ENCODE measurements around the gene AKR1E2.
A peak's percentile ranks its signal among the peaks of the same experiment; 100 is the strongest.
"Not testable (repeated sequence)": the region's sequence is repeated elsewhere in the genome, so short reads cannot be mapped to it uniquely, and the experiment has no call there.

Gene AKR1E2

GRCh38 chr10:4810092-4810491 lies 15.9 kb upstream of the AKR1E2 start:
- ChIA-PET CTCF (interaction anchor here (0.6 to 0.9 kb wide), 2 partner anchors 471 to 570 kb away, joined by 3 read pairs; no protein-coding TSS in a partner anchor), POLR2A (ENCODE audit: low non-redundant PET) (no interaction called here)
- no peak overlapping the region for H3K27ac ChIP-seq
- DNase-seq (ENCODE audit: low spot score) = no peak
- no peak for TF ChIP-seq CTCF (conservative IDR thresholded peaks at IDR 0.05; ENCODE audit: low read depth)

- no peak for TF ChIP-seq CTCF (conservative IDR thresholded peaks at IDR 0.05; ENCODE audit: low read depth)
- no peak overlapping the region for H3K27ac ChIP-seq
- ChIA-PET POLR2A (ENCODE audit: low non-redundant PET) (no interaction called here), CTCF (no interaction called here)
- DNase-seq (ENCODE audit: low spot score) = no peak
Measured at GRCh38 chr10:4812046-4812445, 14.0 kb upstream of the AKR1E2 start.

- DNase-seq (ENCODE audit: low spot score) = peak; percentile 87
- no peak for TF ChIP-seq CTCF (conservative IDR thresholded peaks at IDR 0.05; ENCODE audit: low read depth)
- ChIA-PET POLR2A (ENCODE audit: low non-redundant PET) (no interaction called here), CTCF (no interaction called here)
- no peak overlapping the region for H3K27ac ChIP-seq
Measured at GRCh38 chr10:4813023-4813422, 13.0 kb upstream of the AKR1E2 start.

GRCh38 chr10:4813496-4813895 lies 12.5 kb upstream of the AKR1E2 start:
- DNase-seq (ENCODE audit: low spot score) = no peak
- TF ChIP-seq CTCF (conservative IDR thresholded peaks at IDR 0.05; ENCODE audit: low read depth) = no peak
- ChIA-PET POLR2A (ENCODE audit: low non-redundant PET) (no interaction called here), CTCF (interaction anchor here (1.9 to 2.0 kb wide), 2 partner anchors 36 to 621 kb away, joined by 11 to 19 read pairs; no protein-coding TSS in a partner anchor)
- H3K27ac ChIP-seq = no peak overlapping the region

- DNase-seq (ENCODE audit: low spot score); H3K27ac ChIP-seq; POLR2A ChIA-PET (ENCODE audit: low non-redundant PET): not testable (repeated sequence)
- TF ChIP-seq CTCF (conservative IDR thresholded peaks at IDR 0.05; ENCODE audit: low read depth) = peak; percentile 57
- CTCF ChIA-PET = interaction anchor here (0.6 to 2.0 kb wide), 13 partner anchors 10 to 1682 kb away, joined by 3 to 11 read pairs (median 3); partner anchors contain the start of gene AKR1E2
Measured at GRCh38 chr10:4815646-4816180, 10.3 kb upstream of the AKR1E2 start.

- DNase-seq (ENCODE audit: low spot score) = no peak
- no peak overlapping the region for H3K27ac ChIP-seq
- ChIA-PET CTCF (no interaction called here), POLR2A (ENCODE audit: low non-redundant PET) (no interaction called here)
- TF ChIP-seq CTCF (conservative IDR thresholded peaks at IDR 0.05; ENCODE audit: low read depth) = no peak
Measured at GRCh38 chr10:4816966-4817365, 9.0 kb upstream of the AKR1E2 start.
